Transverse colon (tissue), 4 donors: ENCODE results near the gene ZFC3H1.

Experiments
- CTCF ChIP-seq, 5 experiments: fragments of 200-600 bp in 3 of 5; fragments of 450-650 bp in 2 of 5; sonication (generic) in 3 of 5; IDR thresholded peaks; 1 replicate in 2 of 5; 2 replicates in 3 of 5; pipeline ENCODE4 v1.5.1; 2016 to 2017; ENCODE audit warnings: antibody characterized with exemption in 5 of 5, inconsistent platforms in 3 of 5, mild to moderate bottlenecking in 2 of 5, moderate library complexity in 1 of 5
- EP300 ChIP-seq: sonication (generic); formaldehyde crosslinking; IDR thresholded peaks from one replicate; pipeline ENCODE4 v1.6.1; 2017; ENCODE audit warnings: antibody characterized with exemption, low read depth
- POLR2A ChIP-seq: fragments of 450-650 bp; IDR thresholded peaks from one replicate; pipeline ENCODE4 v1.6.1; 2016; ENCODE audit warnings: antibody characterized with exemption, mild to moderate bottlenecking, moderate library complexity
- POLR2AphosphoS5 ChIP-seq, 3 donors: sonication (generic); formaldehyde crosslinking; IDR thresholded peaks; one replicate each; pipeline ENCODE4 v1.6.1; 2016; ENCODE audit warnings: antibody characterized with exemption in 3 of 3

GRCh38 chr12:71671816-71672215 lies 8.2 kb upstream of the ZFC3H1 start:
- TF ChIP-seq CTCF (IDR thresholded peaks at IDR 0.05) (no peak), EP300 (no peak), POLR2AphosphoS5 (IDR thresholded peaks at IDR 0.05) (no peak), POLR2A (no peak)
